Measurements from ENCODE around the gene KISS1.

GRCh38 chr1:204150702-204151551 is 45.4 kb downstream of the KISS1 start:
- TF ChIP-seq CTCF (IDR thresholded peaks at IDR 0.05) (peak in 1 of 6 experiments; percentile 9), POLR2AphosphoS5 (IDR thresholded peaks at IDR 0.05) (no peak), POLR2A (IDR thresholded peaks at IDR 0.05) (no peak), EP300 (IDR thresholded peaks at IDR 0.05) (no peak)
